GM21825 (cell line): ENCODE results near the gene MEP1B.
"Not testable (repeated sequence)": the region's sequence is repeated elsewhere in the genome, so short reads cannot be mapped to it uniquely, and the experiment has no call there.

Source experiments
- ATAC-seq: cut with Tn5 transposase; IDR thresholded peaks from one replicate; pipeline ENCODE4 v1.9.1; 2021; ENCODE audit warnings: mild to moderate bottlenecking, moderate library complexity; ENCODE audit not compliant: unreplicated experiment

Gene MEP1B

GRCh38 chr18:32189790-32190189 lies at the start of gene MEP1B:
Gene MEP1B, plus strand, starts transcription at chr18:32190039. Its CDS starts 32 bp downstream, at chr18:32190071.
- no peak for ATAC-seq

GRCh38 chr18:32148185-32148870 lies 41.5 kb upstream of the MEP1B start:
- ATAC-seq, result no peak

DNA sequence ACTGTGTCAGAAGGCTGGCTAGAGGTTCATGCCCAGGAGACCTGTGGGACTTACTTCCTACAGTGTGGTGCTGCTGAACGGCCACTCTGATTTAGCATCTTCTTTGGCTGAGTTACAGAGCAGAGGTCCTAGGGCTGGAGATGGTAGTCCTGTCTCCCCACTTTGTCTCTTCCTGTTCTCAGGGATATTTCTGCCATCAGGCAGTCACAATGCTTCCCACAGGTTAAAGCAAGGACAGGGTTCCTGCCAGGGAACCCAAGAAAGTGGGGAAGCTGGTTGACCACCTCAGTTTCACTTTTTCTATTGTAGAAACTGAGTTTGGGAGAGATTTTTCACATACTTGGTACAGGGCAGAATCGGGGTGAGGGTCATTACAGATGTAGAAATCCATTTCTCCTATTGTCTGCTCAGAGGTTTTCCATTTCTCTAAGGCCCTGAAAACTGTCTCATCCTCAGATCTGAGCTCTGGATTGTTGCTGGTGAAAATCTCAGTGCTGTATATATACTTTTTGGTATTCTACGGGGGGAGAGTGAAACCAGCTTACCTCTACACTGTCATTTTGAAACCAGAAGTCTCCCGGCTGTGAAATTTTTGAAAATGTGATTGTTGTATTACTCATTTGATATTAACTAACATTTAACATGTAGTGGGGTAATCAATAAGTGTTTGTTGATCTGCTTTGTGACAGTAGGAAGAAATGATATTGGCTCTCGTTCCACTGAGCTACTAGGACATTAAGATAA lies 37.0 kb upstream of the MEP1B start:
- ATAC-seq, result peak; percentile 87

- ATAC-seq, result no peak
Observed at GRCh38 chr18:32156855-32157254, 33.0 kb upstream of the MEP1B start.

GRCh38 chr18:32157580-32157979 lies 32.3 kb upstream of the MEP1B start:
- ATAC-seq, result no peak

- ATAC-seq, result peak; percentile 89
Observed at GRCh38 chr18:32158108-32158624, 31.7 kb upstream of the MEP1B start.

DNA sequence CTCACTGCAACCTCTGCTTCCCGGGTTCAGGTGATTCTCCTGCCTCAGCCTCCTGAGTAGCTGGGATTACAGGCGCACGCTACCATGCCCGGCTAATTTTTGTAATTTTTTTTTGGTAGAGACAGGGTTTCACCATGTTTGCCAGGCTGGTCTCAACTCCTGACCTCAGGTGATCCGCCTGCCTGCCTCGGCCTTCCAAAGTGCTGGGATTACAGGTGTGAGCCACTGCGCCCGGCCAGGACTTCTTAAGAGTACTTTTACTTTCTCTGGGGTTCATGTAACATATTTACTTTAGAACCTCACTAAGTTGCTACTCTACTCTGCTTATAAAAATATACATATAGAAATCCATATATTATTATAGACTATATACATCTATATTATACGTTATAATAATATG lies 31.2 kb upstream of the MEP1B start:
- not testable (repeated sequence) for ATAC-seq

- no peak for ATAC-seq
Observed at GRCh38 chr18:32160547-32160946, 29.3 kb upstream of the MEP1B start.

GRCh38 chr18:32167980-32168730 lies 21.7 kb upstream of the MEP1B start:
- no peak for ATAC-seq

DNA sequence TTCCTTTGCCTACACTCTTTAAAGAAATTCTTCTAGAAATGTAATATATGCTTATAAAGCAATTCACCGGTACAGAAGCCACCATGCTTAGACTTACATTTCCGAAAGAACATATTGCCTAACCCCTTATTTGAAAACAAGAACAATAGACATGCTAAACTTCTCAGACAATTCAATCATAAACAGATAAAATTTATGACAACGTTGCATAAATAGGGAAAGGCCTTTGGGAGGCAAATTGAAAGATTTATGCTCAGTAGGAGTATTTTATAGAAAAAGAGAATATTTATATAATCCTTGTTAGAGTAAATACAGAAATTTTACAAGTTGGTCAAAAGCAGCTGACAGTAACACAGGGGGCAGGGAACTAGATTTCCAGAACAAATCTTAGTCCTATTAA lies 16.2 kb upstream of the MEP1B start:
- ATAC-seq, result no peak

DNA sequence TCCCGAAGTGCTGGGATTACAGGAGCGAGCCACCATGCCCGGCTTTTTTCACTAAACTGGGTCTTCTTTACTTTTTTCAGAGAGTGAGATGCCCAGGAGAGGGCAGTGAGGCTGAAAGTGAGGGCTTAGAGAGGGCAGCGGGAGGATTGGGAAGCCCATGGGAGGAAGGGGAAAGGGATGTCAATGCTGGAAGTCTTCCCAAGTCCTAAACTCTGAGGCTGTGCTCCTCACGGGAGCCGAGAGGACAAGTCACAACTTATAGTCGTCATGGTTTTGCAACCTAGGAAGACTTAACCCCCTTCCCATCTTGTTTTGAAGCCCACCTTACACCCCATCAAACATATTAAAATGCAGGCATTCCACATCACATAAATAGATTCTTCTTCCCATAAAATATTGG lies 15.1 kb upstream of the MEP1B start:
- ATAC-seq, result no peak

GRCh38 chr18:32175265-32175664 lies 14.6 kb upstream of the MEP1B start:
- ATAC-seq, result no peak

- ATAC-seq, result not testable (repeated sequence)
Observed at GRCh38 chr18:32176745-32177144, 13.1 kb upstream of the MEP1B start.

DNA sequence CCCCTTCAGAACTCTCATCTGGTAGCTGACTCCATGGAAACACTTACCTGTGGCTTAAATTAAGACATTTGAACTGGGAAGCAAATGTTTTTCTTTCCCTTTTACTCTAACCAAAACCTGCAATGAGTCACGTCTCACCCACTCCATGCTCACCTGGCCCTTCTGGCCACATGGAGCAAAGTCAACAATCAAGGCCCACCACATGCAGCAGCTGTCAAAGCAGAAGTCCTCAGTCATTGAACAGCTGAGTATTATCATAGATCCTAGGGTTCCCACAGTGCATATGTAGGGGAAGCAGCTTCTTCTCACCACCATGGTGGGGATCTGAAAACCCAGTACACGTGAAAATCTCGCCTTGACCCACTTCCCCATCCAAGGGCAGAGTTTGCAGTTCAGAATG lies 12.3 kb upstream of the MEP1B start:
- no peak for ATAC-seq

DNA sequence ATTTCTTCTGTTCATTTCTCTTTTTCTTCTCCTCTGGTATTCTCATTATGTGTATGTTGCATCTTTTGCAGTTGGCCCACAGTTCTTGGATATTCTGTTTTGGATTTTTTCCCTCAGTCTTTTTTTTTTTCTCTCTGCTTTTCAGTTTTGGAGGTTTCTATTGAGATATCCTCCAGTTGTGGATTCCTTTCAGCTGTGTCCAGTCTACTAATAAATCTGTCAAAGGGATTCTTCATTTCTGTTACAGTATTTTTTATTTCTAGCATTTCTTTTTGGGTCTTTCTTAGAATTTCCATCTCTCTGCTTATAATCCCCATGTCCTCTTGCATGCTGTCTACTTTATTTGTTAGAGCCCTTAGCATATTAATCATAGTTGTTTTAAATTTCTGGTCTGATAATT lies 6.3 kb upstream of the MEP1B start:
- ATAC-seq, result no peak

GRCh38 chr18:32190209-32190608 lies 370 bp downstream of the MEP1B start:
- ATAC-seq, result no peak

DNA sequence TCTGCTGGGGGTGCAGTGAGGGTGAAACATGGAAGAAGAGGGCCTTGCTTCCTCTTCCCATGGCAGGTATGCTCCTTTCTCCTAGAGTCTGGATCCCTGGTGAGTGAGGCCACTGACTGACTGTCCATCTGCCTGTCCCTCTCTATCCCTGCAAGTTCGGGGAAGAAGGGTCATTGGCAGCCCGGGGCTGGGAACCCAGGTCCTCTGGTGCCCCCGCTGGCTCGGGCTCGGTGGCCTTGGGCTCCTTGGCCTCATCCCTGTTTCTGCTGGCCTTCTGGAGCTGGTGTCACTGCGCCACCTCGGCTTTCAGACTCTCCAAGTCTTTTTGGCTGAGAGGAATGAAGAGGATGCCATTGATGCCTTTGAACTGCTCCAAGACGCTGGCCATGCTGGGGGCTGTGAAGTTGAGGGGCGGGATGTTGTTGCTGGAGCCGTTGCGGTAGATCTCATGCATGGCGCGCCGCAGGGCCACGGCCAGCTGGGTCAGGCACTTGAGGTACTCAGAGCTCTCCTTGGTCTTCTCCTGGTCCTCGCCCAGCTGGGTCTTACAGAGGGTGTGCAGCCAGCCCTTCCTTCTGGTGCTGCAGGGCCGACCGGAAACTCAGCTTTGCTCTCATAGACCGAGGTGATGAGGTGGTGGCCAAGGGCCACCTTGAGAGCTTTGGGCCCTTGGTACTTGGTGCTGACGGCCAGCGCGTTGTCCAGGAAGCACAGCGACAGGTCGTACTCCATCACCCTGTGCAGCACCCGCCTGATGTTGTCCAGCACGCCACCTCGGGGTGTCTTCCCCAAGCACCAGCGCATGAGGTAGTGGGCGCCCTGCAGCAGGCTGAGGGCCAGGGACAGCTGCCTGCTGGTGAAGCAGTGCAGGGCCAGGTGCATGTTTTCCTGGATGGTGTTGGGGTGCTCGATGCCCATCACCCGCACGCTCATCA lies 6.3 kb downstream of the MEP1B start:
- no peak for ATAC-seq

GRCh38 chr18:32200766-32201165 lies 10.9 kb downstream of the MEP1B start:
- ATAC-seq, result no peak

- no peak for ATAC-seq
Observed at GRCh38 chr18:32201948-32202672, 12.3 kb downstream of the MEP1B start.

DNA sequence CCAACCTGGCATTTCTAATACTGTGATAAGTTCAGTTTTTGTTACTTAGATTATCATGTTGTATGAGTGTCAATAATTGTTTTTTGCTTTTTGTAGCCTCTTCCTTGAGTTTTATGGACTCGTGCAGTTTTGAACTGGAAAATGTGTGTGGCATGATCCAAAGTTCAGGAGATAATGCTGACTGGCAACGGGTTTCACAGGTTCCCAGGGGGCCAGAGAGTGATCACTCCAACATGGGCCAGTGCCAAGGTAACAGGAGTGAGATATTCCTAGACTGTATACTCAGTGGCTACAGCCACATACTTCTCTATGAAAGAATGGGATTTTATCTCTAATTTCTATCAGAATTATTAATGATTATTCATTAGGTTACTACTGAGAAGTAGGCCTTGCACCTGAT lies 18.2 kb downstream of the MEP1B start:
- ATAC-seq, result no peak
